GM19455 (cell line): ENCODE measurements around the gene RBM44.
"Not testable (repeated sequence)": the region's sequence is repeated elsewhere in the genome, so short reads cannot be mapped to it uniquely, and the experiment has no call there.

ENCODE experiments used
- ATAC-seq: cut with Tn5 transposase; IDR thresholded peaks from one replicate; pipeline ENCODE4 v1.9.1; 2021; ENCODE audit not compliant: unreplicated experiment

RBM44 gene

DNA sequence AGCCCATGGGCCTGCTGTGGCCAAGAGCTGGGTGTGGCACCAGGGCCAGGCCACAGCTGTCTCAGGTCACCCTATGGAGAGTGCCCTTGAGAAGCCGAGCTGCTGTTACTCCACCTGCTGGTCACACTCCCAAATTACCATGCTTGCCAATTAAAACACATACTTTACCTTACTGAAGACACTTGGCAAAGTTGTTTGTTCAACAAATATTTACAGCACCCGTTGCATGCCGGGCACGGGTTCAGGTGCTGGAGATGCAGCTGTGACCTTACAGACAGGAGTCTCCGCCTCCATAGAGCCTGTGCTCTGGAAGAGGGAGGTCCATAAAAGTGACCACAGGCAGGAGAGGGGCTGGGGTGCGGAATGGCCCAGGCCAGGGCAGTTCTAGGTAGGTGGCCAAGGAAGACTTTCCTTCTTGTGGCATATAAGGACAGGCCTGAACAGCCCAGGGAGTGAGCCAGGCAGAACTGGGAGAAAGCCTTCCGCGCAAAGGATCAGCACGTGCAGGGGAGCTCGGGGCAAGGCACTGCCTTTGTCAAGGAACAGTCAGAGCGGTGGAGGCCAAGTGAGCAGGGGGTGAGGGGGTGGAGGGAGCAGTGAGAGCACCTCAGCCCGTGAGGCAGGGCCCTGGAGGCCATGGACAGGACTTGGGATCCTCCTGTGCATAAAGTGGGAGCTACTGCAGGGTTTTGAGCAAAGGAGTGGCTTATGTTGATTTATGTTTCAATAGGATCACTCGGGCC, 23.6 kb upstream of the RBM44 start:
- no peak for ATAC-seq

DNA sequence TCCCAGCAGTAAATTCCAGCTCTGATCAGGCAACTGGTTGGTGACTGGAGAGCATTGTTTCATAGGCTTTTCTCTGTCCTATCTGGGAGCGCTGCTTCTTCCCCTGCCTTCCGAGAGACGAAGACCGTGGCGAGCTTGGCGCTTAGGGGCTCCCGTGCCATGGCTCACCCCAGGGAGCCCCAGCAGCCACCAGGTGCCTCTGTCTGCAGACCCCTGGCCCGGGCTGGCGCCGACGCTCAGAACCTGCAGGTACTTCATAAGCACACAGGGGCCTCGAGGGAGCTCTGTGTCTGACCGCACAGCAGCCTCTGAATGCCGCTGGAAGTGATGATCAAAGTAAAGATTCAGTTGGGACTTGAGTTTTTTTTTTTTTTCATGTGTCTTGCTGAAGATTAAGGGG, 19.1 kb upstream of the RBM44 start:
- ATAC-seq = no peak

DNA sequence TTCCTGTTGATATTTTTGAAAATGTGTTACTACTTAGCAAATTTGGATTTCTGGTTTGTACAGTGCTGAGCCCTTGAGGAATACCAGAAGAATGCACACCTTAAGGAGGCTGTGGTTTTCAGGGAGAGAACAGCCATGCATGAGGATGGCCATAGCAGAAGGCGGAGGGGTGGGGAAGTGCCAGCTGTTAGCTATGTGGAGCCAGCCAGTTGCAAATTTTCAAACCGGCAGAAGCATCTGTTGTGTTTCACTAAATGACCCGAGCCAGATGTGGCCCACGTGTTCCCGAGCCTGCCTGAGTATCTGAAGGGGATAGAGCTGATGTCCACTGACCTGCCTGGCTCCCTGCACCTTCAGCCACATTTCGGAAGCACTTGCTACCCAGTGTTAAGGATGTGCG, 16.4 kb upstream of the RBM44 start:
- ATAC-seq = no peak

DNA sequence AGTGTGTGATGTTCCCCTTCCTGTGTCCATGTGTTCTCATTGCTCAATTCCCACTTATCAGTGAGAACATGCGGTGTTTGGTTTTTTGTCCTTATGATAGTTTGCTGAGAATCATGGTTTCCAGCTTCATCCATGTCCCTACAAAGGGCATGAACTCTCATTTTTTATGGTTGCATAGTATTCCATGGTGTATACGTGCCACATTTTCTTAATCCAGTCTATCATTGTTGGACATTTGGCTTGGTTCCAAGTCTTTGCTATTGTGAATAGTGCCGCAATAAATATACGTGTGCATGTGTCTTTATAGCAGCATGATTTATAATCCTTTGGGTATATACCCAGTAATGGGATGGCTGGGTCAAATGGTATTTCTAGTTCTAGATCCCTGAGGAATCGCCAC, 14.9 kb upstream of the RBM44 start:
- not testable (repeated sequence) for ATAC-seq

DNA sequence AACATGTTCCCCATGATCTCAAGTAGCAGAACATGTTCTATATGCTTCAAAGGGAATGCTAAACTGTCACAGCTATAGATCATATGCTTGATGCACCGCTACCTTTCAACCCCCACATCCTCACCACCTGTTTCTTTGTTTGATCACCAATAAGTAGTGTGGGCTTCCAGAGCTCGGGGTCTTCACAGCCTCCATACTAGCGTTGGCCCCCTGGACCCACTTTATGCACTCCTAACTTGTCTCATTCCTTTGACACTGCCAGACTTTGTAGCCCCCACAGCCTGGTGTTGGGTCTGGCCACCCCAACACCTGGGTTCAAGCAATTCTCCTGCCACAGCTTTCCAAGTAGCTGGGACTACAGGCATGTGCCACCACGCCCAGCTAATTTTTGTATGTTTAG, 11.6 kb upstream of the RBM44 start:
- no peak for ATAC-seq

DNA sequence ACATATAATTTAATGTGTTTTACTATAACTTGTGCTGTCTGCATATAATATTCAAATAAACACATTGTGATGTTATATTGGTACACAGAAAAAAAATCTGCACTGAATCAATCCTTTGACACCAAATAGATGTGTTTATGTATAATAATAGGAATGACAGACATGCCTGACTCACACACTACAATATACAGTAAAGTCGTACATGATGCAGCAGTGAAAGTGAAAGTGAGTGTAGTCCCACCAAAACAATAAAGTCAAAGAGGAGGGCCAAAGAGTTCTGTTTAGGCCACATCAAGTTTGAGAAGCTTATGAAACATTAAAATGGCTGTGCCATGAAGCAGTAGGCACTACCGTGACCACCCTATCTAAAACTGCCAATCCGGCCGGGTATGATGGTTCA, 8.2 kb upstream of the RBM44 start:
- no peak for ATAC-seq

DNA sequence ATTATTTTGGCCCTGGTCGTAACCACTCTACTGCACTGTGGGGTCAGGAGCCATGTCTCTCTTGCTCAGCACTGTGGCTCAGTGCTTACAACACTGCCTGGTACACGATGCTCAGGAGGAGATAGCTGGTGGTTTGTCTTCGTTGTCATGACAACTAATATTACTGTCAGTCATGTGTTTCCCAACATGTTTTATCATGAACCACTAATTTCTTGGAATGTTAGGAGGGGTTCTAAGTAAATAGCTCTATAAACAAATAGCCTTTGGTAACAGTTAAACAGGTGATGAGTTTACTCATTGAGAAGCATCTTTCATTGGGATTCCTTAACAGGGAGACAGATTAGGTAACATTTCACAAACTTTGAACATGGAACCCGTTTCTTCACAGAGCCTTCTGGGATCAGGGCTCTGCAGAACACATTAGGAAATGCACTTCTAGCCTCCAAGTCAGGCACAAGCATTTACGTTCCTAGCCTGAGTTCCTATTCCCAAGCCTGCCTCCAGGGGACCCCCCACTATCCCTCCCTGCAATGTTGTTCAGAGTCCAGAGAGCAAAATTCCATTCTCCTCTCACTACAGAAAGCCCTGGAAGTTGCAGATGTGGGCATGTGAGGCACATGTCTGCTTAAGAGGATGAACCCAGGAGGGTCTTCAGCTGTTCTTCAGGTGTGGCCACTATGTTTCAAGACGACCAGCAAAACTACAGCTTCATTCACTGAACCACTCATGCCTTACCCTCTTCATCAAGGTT, 6.4 kb upstream of the RBM44 start:
- no peak for ATAC-seq

DNA sequence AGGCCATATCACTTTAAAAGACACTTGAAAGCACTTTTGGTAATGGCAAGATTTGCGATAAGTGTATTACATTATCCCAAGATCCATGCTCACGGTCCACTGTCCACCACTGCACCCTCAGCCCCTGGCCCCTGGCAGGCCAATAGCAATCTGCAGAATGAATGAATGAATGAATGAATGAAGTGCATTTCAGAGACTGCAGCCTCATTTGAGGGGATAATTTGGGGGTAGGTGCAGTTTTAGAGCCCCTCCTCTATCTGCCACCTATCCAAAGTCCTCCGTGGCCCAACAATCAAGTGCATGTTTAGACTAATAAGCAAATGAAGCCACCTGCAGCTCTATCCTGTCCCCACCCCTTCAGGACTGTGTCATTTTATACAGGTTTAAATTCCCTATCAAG, 1.3 kb upstream of the RBM44 start:
- no peak for ATAC-seq

DNA sequence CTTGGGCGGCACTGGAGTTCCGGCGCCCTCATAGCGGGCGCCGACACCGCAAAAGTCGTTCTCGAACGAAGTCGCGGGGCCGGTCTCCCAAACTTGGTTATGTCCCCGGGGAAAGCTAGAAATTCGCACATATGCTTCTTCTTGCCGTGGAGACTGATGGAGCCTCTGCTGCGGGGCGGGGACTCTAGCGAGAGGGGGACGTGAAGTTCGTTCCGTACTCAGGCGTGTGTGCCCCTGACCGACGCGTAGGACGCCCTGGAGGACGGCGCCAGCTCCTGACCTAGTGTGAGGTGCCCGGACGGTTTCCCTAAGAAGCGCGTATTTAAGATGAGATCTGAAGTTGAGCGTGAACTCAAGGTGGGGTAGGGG, 465 bp downstream of the RBM44 start:
- no peak for ATAC-seq

DNA sequence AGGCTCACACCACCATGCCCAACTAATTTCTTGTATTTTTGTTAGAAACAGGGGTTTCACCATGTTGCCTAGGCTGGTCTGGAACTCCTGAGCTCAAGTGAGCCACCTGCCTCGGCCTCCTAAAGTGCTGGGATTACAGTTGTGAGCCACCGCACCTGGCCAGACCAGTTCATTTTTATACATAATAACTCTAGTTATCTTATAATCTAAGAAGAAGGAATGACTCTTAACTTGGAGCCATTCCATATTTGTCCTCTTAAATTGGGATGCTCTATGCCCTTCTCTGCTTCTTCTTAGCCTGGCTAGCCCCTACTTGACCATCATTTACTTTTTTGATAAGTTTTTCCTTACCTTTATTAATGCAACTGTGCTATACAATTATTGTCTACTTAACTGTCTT, 2.9 kb downstream of the RBM44 start:
- ATAC-seq = no peak

DNA sequence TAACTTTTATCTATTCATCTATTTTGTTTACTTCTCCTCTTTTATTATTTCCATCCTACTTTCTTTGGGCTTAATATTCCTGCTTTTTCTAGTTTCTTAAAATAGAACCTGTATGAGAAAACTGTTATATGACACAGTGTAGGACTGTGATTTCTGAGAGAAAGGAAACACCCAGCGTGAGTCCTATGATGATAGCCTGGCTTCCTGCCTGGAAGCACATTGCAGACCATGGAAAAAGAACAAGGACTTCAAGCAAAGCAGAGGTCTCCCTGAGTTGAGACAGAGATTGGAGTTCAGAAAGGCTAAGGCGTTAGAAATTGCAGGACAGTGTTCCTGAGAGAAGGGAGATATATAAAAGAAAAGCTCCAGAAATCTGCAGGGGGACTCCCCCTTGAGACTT, 7.8 kb downstream of the RBM44 start:
- ATAC-seq = no peak

DNA sequence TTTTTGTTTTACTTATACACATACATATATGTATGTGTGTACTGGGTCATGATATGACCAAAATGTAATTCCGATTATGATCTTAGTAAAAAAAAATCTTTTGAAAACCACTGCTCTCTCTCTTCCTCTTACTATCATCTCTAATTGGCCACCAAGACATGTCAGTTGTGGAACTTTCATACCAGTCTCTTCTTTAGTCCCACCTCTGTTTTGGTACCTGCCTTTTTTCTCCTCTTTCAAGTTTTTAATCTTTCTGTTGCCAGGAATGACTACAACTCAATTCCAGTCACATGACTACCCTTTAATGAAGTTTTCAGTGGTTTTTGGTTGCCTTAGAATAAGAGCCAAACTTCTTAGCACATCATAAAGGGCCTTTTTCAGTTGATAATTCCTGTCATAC, 17.1 kb downstream of the RBM44 start:
- no peak for ATAC-seq

DNA sequence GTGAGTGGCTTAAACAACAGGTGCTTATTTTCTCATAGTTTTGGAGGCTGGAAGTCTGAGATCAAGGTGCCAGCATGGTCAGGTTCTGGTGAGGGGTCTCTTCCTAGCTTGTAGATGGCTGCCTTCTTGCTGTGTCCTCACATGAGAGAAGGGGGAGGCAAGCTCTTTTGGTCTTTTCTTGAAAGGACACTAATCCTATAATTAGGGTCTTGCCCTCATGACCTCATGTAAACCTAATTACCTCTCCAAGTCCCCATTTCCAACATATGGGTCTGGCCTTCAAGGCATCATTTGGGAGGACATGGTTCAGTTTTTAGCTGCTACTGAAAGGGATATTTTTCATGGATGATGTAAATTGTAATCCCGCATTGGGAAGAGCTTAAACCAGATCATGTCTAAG, 18.0 kb downstream of the RBM44 start:
- ATAC-seq = no peak

DNA sequence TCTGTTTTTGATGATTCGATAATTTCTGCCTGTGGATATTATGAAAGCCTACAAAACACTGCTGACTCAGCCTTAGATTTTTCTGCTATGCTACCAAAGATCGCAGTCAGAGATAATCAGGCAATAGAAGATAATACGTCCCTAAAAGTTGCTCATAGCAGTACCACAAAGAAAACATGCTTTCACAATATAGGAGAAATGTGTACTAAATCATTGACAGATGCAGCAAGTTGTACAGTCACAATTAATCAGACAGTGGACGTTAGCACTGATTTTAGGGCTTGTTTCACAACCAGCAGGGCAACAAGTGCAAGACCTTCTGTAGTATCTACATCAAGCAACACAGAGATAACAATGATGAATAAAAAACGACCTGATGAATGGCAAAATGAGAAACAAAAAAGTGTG, 19.5 kb downstream of the RBM44 start:
- no peak for ATAC-seq

DNA sequence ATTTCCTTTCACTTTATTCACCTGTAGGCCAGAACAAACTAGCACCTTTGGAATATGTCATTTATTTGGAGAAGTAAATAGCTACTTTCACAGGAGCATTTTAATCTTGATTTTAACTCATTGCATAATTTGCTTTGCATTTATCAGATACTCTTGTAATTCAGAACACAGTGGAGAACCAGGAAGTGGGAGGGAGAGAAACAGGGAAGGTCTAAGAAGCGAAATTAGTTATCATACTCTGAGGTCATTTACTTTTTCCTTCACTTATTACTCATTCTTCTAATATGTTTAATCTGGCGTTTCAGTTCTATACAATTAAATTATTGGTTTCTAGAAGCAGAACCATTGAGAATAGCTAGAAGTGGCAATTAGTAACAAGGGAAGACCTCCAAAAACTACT, 20.7 kb downstream of the RBM44 start:
- ATAC-seq = no peak

DNA sequence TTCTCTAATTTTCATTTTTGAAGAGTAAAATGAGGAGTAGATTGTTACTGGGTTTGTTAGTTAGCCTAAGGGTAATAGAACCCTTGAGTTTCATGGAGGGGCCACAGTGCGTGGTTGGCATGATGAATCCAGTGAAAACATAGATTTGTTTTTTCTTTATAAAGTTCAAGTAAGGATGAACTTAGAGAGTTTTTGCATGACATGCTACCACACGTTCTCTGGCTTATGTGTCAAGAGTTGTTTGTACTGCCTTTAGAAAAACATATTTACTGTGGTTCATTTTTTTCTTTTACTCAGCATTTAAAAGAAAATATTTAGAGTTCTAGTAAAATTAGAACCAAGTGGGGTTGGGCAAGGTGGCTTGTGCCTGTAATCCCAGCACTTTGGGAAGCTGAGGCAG, 21.8 kb downstream of the RBM44 start:
- no peak for ATAC-seq

DNA sequence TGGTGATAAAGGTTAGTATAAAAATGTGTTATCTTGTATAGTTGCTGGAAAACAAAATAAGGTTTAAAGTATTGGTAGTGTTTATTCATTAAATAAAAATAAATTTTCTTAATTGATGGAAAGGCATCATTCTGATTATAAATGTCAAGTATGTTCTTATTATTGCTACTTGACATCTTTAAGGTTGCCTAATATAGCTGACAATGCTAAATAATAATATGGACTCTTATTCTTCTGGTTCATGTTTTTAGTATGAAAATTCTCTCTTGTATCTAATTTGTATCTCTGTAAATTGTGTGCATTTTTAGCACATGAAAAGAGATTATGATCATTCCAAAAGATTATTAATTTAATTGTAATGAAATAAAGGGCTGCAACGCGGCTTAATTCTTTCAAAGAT, 25.0 kb downstream of the RBM44 start:
- no peak for ATAC-seq

DNA sequence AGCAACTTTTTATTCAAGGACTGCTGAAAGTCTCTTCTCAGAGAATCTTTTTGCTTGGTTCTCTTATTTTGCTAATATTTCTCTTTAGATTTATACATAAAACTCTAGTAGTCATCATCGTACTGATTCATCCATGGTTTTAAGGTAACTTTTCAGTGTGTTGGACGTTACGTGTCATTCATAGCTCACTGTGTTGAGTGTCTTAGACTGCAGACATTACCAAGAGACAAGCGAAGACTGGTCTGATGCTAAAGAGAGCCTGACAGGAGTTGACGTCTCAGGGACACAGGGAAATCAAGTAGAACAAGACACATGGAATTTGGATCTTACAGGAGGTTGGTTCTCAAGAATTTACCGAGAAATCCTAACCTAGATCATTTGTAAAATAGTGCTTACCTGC, 25.5 kb downstream of the RBM44 start:
- ATAC-seq = no peak

DNA sequence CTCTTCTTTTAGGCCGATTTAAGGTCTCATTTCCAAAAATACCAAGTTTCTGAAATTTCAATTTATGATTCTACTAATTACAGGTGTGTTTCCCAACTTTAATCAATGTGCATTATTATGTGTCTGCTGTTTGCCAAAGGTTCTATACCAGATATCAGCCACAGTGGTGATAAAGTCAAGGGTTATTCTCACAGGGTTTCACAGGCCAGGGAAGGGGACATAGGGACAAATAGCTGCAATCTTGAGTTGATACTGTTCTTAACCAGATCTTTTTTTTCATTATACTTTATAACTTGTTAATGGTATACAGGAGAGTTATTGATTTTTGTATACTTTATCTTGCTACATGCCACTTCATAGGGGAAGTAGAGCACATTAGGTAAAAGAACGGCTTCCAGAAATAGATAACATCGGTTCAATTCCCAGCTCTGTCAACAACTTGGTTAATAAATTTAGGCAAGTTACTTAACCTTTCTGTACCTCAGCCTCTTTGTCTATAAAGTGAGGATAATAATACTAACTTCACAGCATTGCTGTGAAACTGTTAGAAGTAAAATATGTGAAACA, 28.9 kb downstream of the RBM44 start:
- ATAC-seq = no peak

DNA sequence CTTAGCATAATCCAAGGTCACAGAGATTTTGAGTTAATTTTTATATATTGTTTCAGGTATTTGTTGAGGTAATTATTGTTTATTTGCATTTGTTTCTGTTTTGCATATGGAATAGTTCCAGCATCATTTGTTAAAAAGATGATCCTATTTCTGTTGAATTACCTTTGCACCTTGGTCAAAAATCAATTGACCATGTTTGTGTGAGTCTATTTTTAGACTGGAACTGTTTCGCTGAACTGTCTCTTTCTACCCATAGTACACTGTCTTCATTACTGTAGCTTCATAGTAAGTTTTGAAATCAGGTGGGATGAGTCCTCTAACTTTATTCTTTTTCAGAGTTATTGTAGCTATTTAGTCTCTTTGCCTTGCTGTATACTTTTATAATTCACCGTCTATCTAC, 31.9 kb downstream of the RBM44 start:
- no peak for ATAC-seq

DNA sequence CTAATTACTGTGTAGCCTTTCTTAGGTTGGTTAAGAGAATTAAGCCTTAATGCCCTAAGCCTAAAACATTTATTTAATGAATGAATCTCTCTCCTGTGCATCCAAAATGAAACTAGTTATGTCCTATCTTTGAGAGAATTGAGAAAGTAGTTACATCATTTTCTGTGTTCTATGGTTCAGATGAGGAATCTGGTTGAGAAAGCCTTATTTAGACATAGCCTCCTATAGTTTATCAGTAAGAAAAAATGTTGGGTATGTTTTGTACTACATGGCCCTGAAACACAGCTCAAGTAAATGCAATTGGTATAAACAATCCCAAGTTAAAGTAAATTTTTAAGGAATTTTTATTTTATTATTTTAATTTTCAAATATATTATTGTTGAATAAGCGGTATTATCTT, 35.0 kb downstream of the RBM44 start:
- no peak for ATAC-seq

DNA sequence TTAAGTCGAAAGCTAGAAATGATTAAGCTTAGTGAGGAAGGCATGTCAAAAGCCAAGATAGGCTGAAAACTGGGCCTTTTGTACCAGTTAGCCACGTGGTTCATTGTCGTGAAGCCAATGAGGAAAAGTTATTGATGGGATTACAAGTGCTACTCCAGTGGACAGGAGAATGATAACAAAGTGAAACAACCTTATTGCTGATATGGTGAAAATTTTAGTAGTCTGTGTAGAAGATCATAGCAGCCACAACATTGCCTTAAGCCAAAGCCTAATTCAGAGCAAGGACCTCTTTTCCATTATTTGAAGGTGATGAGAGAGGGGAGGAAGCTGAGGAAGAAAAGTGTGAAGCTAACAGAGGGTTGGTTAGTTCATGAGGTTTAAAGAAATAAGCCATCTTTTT, 36.8 kb downstream of the RBM44 start:
- no peak for ATAC-seq

DNA sequence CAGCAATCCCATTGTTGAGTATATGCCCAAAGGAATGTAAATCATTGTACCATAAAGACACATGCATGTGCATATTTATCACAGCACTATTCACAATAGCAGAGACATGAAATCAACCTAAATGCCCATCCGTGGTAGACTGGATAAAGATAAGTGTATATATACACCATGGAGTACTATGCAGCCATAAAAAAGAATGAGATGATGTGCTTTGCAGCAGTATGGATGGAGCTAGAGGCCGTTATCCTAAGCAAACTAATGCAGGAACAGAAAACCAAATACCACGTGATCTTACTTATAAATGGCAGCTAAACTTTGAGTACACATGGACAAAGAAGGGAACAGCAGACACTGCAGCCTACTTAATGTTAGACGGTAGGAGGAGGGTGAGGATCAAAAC, 42.5 kb downstream of the RBM44 start:
- ATAC-seq = no peak
